ENCODE data around the gene SETD1A. TPM values are rescaled to one million over a fixed set of nuclear protein-coding genes. Genes with fewer than 3 reads are reported as not detected.

The SETD1A gene
- total RNA-seq: 1.6 and 5.4 TPM in 2 replicates

GRCh38 chr16:30957456-30958174 is at the start of gene SETD1A:
TSS of gene SETD1A (plus strand) at chr16:30957754. CDS start at chr16:30958732, 978 bp downstream.

GRCh38 chr16:30923554-30924075 is 33.9 kb upstream of the SETD1A start, which contains the start of gene FBXL19:
TSS of gene FBXL19 (plus strand) at chr16:30923572. CDS start at chr16:30925755, 2,183 bp downstream.

GRCh38 chr16:30948667-30949649 is 8.6 kb upstream of the SETD1A start, which contains the start of gene ORAI3:
TSS of gene ORAI3 (plus strand) at chr16:30949068. CDS start at chr16:30949290, 222 bp downstream.

GRCh38 chr16:30984669-30985400 is 27.3 kb downstream of the SETD1A start, which contains the start of gene HSD3B7:
TSS of gene HSD3B7 (plus strand) at chr16:30985207. CDS start at chr16:30985659, 452 bp downstream.

GRCh38 chr16:31010585-31011325 is 53.2 kb downstream of the SETD1A start, which contains the start of gene STX1B:
TSS of gene STX1B (minus strand) at chr16:31010638. CDS start at chr16:31010396, 242 bp downstream.

GRCh38 chr16:31032736-31033708 is 75.5 kb downstream of the SETD1A start, which contains the start of gene STX4:
TSS of gene STX4 (plus strand) at chr16:31033558. CDS start at chr16:31033806, 248 bp downstream.

Other genes starting within 250 kb of the SETD1A start
- 10.7 and 15.0 TPM in 2 replicates for gene PHKG2, start 209.3 kb upstream of the SETD1A start, total RNA-seq
- 0.65 and 0.82 TPM in 2 replicates for gene CFAP119, start 195.7 kb upstream of the SETD1A start, total RNA-seq
- gene RNF40, start 195.4 kb upstream of the SETD1A start, total RNA-seq: 42.7 and 67.6 TPM in 2 replicates
- 3.7 and 6.2 TPM in 2 replicates for gene ZNF629, start 170.5 kb upstream of the SETD1A start, total RNA-seq
- 23.1 and 27.8 TPM in 2 replicates for gene BCL7C, start 63.7 kb upstream of the SETD1A start, total RNA-seq
- under 0.01 and 0.19 TPM in 2 replicates for gene CTF1, start 61.1 kb upstream of the SETD1A start, total RNA-seq
- gene FBXL19, start 34.2 kb upstream of the SETD1A start, total RNA-seq: 14.0 and 15.2 TPM in 2 replicates
- 13.5 and 16.0 TPM in 2 replicates for gene ORAI3, start 8.7 kb upstream of the SETD1A start, total RNA-seq
- 17.3 and 22.2 TPM in 2 replicates for gene HSD3B7, start 27.5 kb downstream of the SETD1A start, total RNA-seq
- 1.1 TPM in 1 of 2 replicates, not detected in the other for gene STX1B, start 52.9 kb downstream of the SETD1A start, total RNA-seq
- gene STX4, start 75.8 kb downstream of the SETD1A start, total RNA-seq: 19.3 and 35.1 TPM in 2 replicates
- 5.7 and 6.3 TPM in 2 replicates for gene ZNF668, start 116.5 kb downstream of the SETD1A start, total RNA-seq
- 7.8 and 16.0 TPM in 2 replicates for gene ZNF646, start 116.7 kb downstream of the SETD1A start, total RNA-seq
- 0.81 and 1.6 TPM in 2 replicates for gene PRSS53, start 131.2 kb downstream of the SETD1A start, total RNA-seq
- 59.1 and 60.7 TPM in 2 replicates for gene VKORC1, start 137.0 kb downstream of the SETD1A start, total RNA-seq
- 12.3 and 19.4 TPM in 2 replicates for gene BCKDK, start 150.6 kb downstream of the SETD1A start, total RNA-seq
- gene KAT8, start 159.9 kb downstream of the SETD1A start, total RNA-seq: 27.8 and 36.9 TPM in 2 replicates
- gene PRSS8, start 178.0 kb downstream of the SETD1A start, total RNA-seq: not detected in 2 replicates
- gene PRSS36, start 192.3 kb downstream of the SETD1A start, total RNA-seq: 0.31 TPM in 1 of 2 replicates, not detected in the other
- 29.5 and 62.4 TPM in 2 replicates for gene FUS, start 222.4 kb downstream of the SETD1A start, total RNA-seq
- 39.4 and 93.4 TPM in 2 replicates for gene PYCARD, start 245.0 kb downstream of the SETD1A start, total RNA-seq